Kidney (tissue), 14 donors: ENCODE measurements around the gene TAC4. TPM values are rescaled to one million over a fixed set of nuclear protein-coding genes. Genes with fewer than 3 reads are reported as not detected.

ENCODE experiments used
- DNase-seq, 5 donors: peaks; one replicate each; pipeline ENCODE4 v3.0.0-alpha.2; 2013 to 2020
- FAIRE-seq: peaks from 2 replicates; lab custom pipeline; 2012; peaks lifted over from hg19 to GRCh38; lab: Jason Lieb, UNC
- H3K27ac ChIP-seq, 2 donors: one replicate each; pipeline ENCODE4 v1.7.0; 2013; ENCODE audit warnings: low read depth in 2 of 2, low read length in 2 of 2, inconsistent platforms in 1 of 2
- H3K27me3 ChIP-seq: one replicate; pipeline ENCODE4 v1.7.1; 2013; ENCODE audit warnings: low read length, inconsistent platforms; ENCODE audit not compliant: control insufficient read depth, insufficient read depth
- H3K36me3 ChIP-seq, 3 donors: one replicate each; pipeline versions ENCODE4 v1.7.0 to v1.7.1; 2013; ENCODE audit warnings: low read length in 3 of 3, control low read depth in 1 of 3, inconsistent platforms in 1 of 3; ENCODE audit not compliant: insufficient read depth in 3 of 3, control insufficient read depth in 2 of 3
- H3K4me1 ChIP-seq, 3 donors: one replicate each; pipeline versions ENCODE4 v1.7.0 to v1.7.1; 2013; ENCODE audit warnings: low read length in 3 of 3, inconsistent platforms in 1 of 3, low read depth in 1 of 3; ENCODE audit not compliant: control insufficient read depth in 2 of 3, insufficient read depth in 2 of 3
- H3K4me3 ChIP-seq, 3 donors: one replicate each; pipeline versions ENCODE4 v1.7.0 to v1.8.1; 2013; ENCODE audit warnings: low read length in 3 of 3, control low read depth in 1 of 3, inconsistent platforms in 1 of 3
- H3K9ac ChIP-seq, 3 donors: one replicate each; pipeline versions ENCODE4 v1.7.0 to v1.7.1; 2013; ENCODE audit warnings: low read length in 3 of 3, control low read depth in 1 of 3, inconsistent platforms in 1 of 3
- H3K9me3 ChIP-seq, 3 donors: one replicate each; pipeline versions ENCODE4 v1.7.0 to v1.7.1; 2013; ENCODE audit warnings: low read length in 3 of 3, control low read depth in 1 of 3, inconsistent platforms in 1 of 3; ENCODE audit not compliant: control insufficient read depth in 2 of 3, insufficient read depth in 1 of 3
- CTCF ChIP-seq: IDR thresholded peaks from 3 replicates; pipeline ENCODE4 v1.5.1; 2012; ENCODE audit warnings: mild to moderate bottlenecking, moderate library complexity, borderline replicate concordance; ENCODE audit not compliant: insufficient read depth; ENCODE audit errors: extremely low read depth
- intact Hi-C: fragments of 100-400 bp; cut with DNase I; formaldehyde crosslinking; loops from one replicate; pipeline ENCODE4 v1.11.1; 2022
- polyA plus RNA-seq: library from polyadenylated mRNA; stranded (reverse); fragments of 350-450 nt; fragmentation: Illumina TruSeq; extraction: RNeasy Lipid Tissue Mini Kit (QIAGEN cat#74804); gene quantifications from one replicate; pipeline ENCODE4 v1.2.3, GENCODE V29; 2014; ENCODE audit warnings: low read depth, low replicate concordance; ENCODE audit not compliant: insufficient read depth
- total RNA-seq: library from RNA; stranded (reverse); fragmentation: NEBNext Ultra II Directional; extraction: Animal tissue kit (Norgen Biotek cat#: 25700); gene quantifications from one replicate; pipeline ENCODE4 v1.2.1, GENCODE V29; 2021
- donor health status: control.
- donor health status: control.
- donor health status: control.
- donor health status: control.
- donor health status: control.
- donor health status: DM: yes; HTN: yes; CAD: no.
- donor health status: Normal renal cell carcinoma (clear cell type).

The TAC4 gene
- total and polyA plus RNA-seq, 2 donors from 2014 or later: 0.47 TPM; not detected in 1

- H3K4me3 ChIP-seq: peak overlapping the region; percentile 37 to 60 (median 42)
- intact Hi-C loops: no loop called here
- no peaks in the 10 kb centered on the region for H3K36me3 ChIP-seq
- FAIRE-seq (no peak), DNase-seq (peak; percentile 78 to 91 (median 85))
- peaks cover 0 to 7% (median 0%) of the 10 kb centered on the region in 3 donors for H3K4me1 ChIP-seq
- H3K9ac ChIP-seq: peak overlapping the region in 1 of 3 donors; percentile 10
- no peak overlapping the region for H3K27ac ChIP-seq
- no peaks in the 10 kb centered on the region for H3K9me3 ChIP-seq
- H3K27me3 ChIP-seq: no peaks in the 10 kb centered on the region
- peak; percentile 58 for TF ChIP-seq CTCF
Observed at GRCh38 chr17:49851387-49852291, 3.8 kb upstream of the TAC4 start.

GRCh38 chr17:49850772-49851386, 3.0 kb upstream of the TAC4 start:
- Histone ChIP-seq H3K9ac (no peak overlapping the region), H3K36me3 (no peaks in the 10 kb centered on the region), H3K4me3 (peak overlapping the region in 1 of 3 donors; percentile 40), H3K4me1 (peaks cover 0 to 7% (median 0%) of the 10 kb centered on the region in 3 donors), H3K27ac (no peak overlapping the region), H3K27me3 (no peaks in the 10 kb centered on the region), H3K9me3 (no peaks in the 10 kb centered on the region)
- intact Hi-C loops: no loop called here
- FAIRE-seq (no peak), DNase-seq (peak in 2 of 5 donors; percentile 28 to 83)
- no peak for TF ChIP-seq CTCF

- Histone ChIP-seq H3K27ac (no peak overlapping the region), H3K9me3 (no peaks in the 10 kb centered on the region), H3K4me3 (no peak overlapping the region), H3K36me3 (no peaks in the 10 kb centered on the region), H3K4me1 (peaks cover 0 to 7% (median 0%) of the 10 kb centered on the region in 3 donors), H3K9ac (no peak overlapping the region), H3K27me3 (no peaks in the 10 kb centered on the region)
- intact Hi-C loops: no loop called here
- TF ChIP-seq CTCF: no peak
- FAIRE-seq (no peak), DNase-seq (no peak)
Observed at GRCh38 chr17:49850218-49850610, 2.3 kb upstream of the TAC4 start.
